HG03571 (cell line): ENCODE data around the gene TSPAN5.
"Not testable (repeated sequence)": the region's sequence is repeated elsewhere in the genome, so short reads cannot be mapped to it uniquely, and the experiment has no call there.

ENCODE experiments used
- ATAC-seq: cut with Tn5 transposase; IDR thresholded peaks from one replicate; pipeline ENCODE4 v1.9.1; 2021; ENCODE audit not compliant: unreplicated experiment

The TSPAN5 gene

DNA sequence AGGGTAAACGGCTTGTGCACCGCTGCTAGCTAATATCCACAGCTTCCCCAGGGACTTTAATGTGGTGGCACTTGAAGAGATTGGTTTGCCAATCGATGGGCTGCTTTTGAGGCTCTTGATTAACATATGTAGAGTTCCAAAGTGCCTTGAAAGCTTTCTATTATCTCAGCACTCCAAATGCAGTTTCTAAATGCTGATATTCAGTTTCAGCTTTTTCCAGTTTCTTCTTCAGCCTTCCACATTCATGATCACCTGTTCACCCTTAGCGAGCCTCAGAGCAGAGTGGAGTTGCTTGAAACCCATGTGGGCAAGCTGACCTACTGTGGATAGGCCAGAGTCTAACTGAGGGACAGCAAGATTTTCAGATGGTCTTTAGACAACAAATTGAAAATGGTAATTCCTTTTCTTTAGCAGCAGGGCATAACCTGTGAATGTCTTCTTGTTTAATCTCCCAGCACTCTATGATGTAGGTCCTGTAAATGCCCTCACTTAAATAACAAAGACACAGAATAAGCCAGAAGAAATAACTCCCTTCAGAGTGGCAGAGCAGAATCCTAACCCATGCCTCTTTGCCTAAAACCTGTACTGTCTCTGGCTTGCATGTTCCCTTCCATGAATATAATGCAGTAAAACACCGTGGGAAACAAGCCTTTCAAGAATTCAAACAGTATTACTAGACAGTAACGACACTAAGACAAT lies 99.8 kb downstream of the TSPAN5 start:
- ATAC-seq, result no peak

DNA sequence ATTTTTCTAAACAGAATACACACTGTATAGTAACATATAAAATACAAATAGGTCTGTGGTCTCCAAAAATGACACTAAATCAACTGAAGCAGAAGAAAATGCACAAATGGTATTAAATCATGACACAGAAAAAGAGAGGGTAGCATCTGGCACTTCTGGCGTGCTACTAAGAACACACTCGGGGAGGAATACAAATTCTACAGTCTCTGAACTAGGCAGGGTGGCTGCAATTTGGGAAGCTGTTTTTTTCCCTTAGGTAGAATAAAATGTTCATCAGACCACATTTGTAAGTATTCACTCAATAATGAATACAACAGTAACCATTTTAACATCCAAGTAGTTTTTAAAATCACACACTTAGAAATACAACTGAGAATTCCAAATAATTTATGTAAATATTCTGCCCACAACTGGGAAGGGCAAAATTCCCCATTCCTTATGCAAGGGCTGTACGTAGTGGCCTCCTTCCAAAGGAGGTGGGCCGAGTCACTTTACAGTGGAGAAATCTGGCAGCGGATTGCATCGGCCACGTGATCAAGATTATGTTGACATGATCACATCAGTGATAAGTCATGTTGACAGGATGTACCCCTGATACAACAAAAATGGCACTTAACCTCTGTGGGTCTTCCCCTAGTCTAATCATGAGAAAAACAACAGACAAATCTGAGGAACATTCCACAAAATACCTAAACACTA lies 101.1 kb downstream of the TSPAN5 start:
- ATAC-seq, result no peak

GRCh38 chr4:98556451-98556850 lies 102.0 kb downstream of the TSPAN5 start:
- ATAC-seq, result no peak

GRCh38 chr4:98555798-98556445 lies 102.5 kb downstream of the TSPAN5 start:
- no peak for ATAC-seq

- no peak for ATAC-seq
Measured at GRCh38 chr4:98546910-98547594, 111.4 kb downstream of the TSPAN5 start.

DNA sequence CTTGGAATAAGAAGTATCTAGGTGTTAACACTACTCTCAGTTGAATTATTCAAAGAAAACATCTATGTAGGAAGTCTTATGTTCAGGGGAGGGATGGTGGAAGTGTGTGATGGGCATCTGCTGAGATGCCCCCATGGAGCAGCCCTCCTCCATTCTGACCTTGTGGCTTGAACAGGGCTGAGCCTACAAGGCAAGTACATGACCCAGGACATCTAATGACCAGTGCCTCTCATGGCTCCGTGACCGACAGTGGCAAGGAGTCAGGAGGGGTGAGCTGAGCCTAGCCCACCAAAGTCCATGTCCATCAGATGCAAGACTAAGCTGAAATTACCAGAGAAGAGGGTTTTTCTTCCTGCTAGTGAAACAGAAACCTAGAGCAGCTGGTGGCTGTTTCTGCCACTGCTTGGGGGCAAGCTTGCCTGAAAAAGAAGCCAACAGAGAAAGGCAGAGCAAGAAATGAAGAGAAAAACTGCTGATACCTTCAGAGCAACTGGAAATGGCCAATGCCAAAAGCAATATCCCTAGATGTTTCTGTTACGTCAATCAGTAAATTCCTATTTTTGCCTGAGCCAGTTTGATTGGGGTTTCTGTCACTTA lies 113.5 kb downstream of the TSPAN5 start:
- no peak for ATAC-seq

- no peak for ATAC-seq
Measured at GRCh38 chr4:98544141-98544817, 114.1 kb downstream of the TSPAN5 start.

GRCh38 chr4:98542011-98542410 lies 116.4 kb downstream of the TSPAN5 start:
- ATAC-seq, result no peak

DNA sequence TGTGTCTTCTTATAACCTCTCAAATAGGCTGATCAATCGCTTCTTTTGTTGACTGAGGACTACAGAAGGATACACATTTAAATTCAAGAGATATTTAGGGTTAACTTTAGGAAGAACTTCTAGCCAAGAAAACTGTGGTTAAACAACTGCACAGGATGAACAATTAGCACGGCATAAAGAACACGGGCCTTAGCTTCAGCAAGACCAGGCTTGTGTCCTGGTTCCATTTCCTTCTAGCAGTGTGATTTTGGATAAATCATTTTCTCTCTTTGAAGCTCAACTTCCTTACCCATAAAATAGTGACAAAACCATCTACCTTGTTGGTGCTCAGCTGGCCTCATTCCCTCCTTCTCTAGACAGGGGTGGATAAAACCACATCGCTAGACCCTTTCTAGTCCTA lies 117.6 kb downstream of the TSPAN5 start:
- ATAC-seq, result no peak

GRCh38 chr4:98539741-98540140 lies 118.7 kb downstream of the TSPAN5 start:
- no peak for ATAC-seq

GRCh38 chr4:98539299-98539698 lies 119.1 kb downstream of the TSPAN5 start:
- ATAC-seq, result no peak

DNA sequence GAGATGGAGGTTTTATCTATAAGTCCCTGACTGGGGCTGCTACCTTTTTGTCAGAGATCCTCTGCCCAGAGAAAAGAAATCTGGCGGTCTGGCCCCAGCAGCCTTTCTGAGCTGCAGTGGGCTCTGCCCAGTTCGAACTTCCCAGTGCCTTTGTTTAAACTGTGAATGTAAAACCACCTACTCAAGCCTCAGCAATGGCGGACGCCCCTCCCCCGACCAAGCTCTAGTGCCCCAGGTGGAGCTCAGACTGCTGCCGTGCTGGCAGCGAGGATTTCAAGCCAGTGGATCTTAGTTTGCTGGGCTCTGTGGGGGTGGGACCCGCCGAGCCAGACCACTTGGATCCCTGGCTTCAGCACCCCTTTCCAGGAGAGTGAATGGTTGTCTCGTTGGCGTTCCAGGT lies 121.8 kb downstream of the TSPAN5 start:
- no peak for ATAC-seq

- not testable (repeated sequence) for ATAC-seq
Measured at GRCh38 chr4:98534146-98534545, 124.3 kb downstream of the TSPAN5 start.

DNA sequence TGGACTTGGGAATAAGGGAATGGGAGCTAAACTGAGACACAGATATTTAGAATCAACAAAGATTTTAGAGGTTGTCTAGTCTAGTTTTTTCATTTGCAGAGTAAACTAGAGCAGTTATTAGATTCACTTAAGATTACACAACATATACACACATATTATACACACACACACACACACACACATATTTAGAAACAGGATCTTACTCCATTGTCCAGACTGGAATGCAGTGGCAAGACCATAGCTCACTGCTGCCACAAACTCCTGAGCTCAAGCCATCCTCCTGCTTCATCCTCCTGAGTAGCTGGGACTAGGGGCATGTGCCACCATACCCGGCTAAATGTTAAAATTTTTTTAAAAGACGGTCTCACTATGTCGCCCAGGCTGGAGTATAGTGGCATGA lies 127.8 kb downstream of the TSPAN5 start:
- ATAC-seq, result no peak

- no peak for ATAC-seq
Measured at GRCh38 chr4:98529970-98530569, 128.3 kb downstream of the TSPAN5 start.

- no peak for ATAC-seq
Measured at GRCh38 chr4:98528882-98529281, 129.5 kb downstream of the TSPAN5 start.

GRCh38 chr4:98527534-98528269 lies 130.7 kb downstream of the TSPAN5 start:
- ATAC-seq, result no peak

- ATAC-seq, result no peak
Measured at GRCh38 chr4:98524230-98524629, 134.2 kb downstream of the TSPAN5 start.

DNA sequence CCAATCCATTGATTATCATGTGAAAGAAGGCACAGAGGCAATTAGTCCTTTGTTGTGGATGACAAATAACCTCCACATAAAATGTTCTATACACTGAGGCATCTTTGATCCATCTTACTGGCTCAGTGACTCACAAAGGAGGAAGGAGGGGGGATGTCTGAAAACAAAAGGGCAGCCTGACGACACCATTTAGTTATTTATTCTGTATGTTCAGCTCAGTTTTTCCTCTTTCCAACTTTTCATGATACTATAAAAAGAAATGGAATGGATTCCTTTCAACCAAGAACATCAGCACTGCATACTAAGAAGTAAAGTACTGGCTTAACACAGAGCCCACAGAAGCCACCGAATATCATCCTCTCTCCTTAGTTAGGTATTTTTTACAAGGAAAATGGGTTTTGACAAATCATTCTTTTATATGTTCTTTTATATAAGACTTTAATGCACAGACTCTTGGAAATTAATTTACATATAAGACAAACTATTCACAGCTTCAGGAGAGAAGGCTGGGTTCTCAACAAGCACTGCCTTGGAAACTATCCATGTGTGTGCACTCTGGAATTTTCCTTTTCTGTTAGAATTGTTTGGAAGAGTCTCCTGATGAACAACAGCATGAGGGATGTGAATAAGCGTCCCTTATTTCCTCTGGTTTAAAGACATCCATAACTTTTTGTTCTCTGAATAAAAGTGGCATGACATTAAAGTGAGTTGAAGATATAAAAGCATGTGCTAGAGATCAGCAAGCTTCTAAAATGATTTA lies 135.6 kb downstream of the TSPAN5 start:
- no peak for ATAC-seq
